GM18870 (cell line): ENCODE results near the gene SGPL1.
"Not testable (repeated sequence)": the region's sequence is repeated elsewhere in the genome, so short reads cannot be mapped to it uniquely, and the experiment has no call there.

Experiments used
- ATAC-seq: cut with Tn5 transposase; IDR thresholded peaks from one replicate; pipeline ENCODE4 v1.9.1; 2021; ENCODE audit warnings: moderate library complexity; ENCODE audit not compliant: unreplicated experiment

Gene SGPL1

GRCh38 chr10:70917226-70917625 lies 101.5 kb downstream of the SGPL1 start:
- no peak for ATAC-seq

- ATAC-seq = no peak
These were observed 101.9 kb downstream of the SGPL1 start for GRCh38 chr10:70917635-70918034.

GRCh38 chr10:70918851-70919530 lies 103.2 kb downstream of the SGPL1 start:
- ATAC-seq = no peak

- ATAC-seq = not testable (repeated sequence)
These were observed 104.2 kb downstream of the SGPL1 start for GRCh38 chr10:70919906-70920305.

- ATAC-seq = no peak
These were observed 104.8 kb downstream of the SGPL1 start for GRCh38 chr10:70920519-70920918.

GRCh38 chr10:70921285-70921684 lies 105.5 kb downstream of the SGPL1 start:
- no peak for ATAC-seq

- no peak for ATAC-seq
These were observed 107.9 kb downstream of the SGPL1 start for GRCh38 chr10:70923696-70924095.

- ATAC-seq = no peak
These were observed 109.9 kb downstream of the SGPL1 start for GRCh38 chr10:70925377-70926225.

GRCh38 chr10:70926226-70927000 lies 110.7 kb downstream of the SGPL1 start:
- no peak for ATAC-seq

GRCh38 chr10:70927189-70927943 lies 111.6 kb downstream of the SGPL1 start:
- no peak for ATAC-seq

- no peak for ATAC-seq
These were observed 112.4 kb downstream of the SGPL1 start for GRCh38 chr10:70928140-70928539.

- ATAC-seq = no peak
These were observed 114.7 kb downstream of the SGPL1 start for GRCh38 chr10:70930263-70931000.
